ENCODE results near the gene RBX1. TPM values are rescaled to one million over a fixed set of nuclear protein-coding genes. Genes with fewer than 3 reads are reported as not detected.
"Not testable (repeated sequence)": the region's sequence is repeated elsewhere in the genome, so short reads cannot be mapped to it uniquely, and the experiment has no call there.

RBX1 gene
- total and polyA plus RNA-seq, 2 of the 4 experiments (the other 2 are of a cell fraction): 72.4 to 84.5 TPM

GRCh38 chr22:41001722-41002122 is 50.5 kb downstream of the RBX1 start:
- no peak overlapping the region for H3K14ac ChIP-seq (replicated peaks; ENCODE audit: low read depth, low read length)
- BruUV-seq (replicated peaks): no TSS peak
- no peak overlapping the region for H3K56ac ChIP-seq (ENCODE audit: extremely low read depth, insufficient read depth, low read length)
- DNase-seq (peak; percentile 44), ATAC-seq (ENCODE audit: low read depth) (peak; percentile 29)
- no peak overlapping the region for H3K27ac ChIP-seq (ENCODE audit: insufficient read depth, low read length)
- POLR2A ChIA-PET (ENCODE audit: unreplicated experiment): no interaction called here
- H3K9me3 ChIP-seq (ENCODE audit: control insufficient read depth, insufficient read depth, low read length): no peaks in the 10 kb centered on the region
- intact Hi-C loops (cut with micrococcal nuclease): no loop called here
- no peak overlapping the region for H3K9ac ChIP-seq (ENCODE audit: low read depth, low read length)
- no peak overlapping the region for H2AK5ac ChIP-seq (ENCODE audit: low read depth, low read length)
- H4K91ac ChIP-seq (ENCODE audit: insufficient read depth, low read depth, low read length): no peak overlapping the region
- H3K4me2 ChIP-seq (ENCODE audit: low read depth, low read length): 0 out of 2 replicates have a peak overlapping the region, but pooled peaks have one; percentile 23
- no peaks in the 10 kb centered on the region for H3K9me1 ChIP-seq (ENCODE audit: insufficient read depth, low read length)
- dilution Hi-C loops (cut with HindIII; ENCODE audit: low sequenced_read_pairs, unreplicated experiment): no loop called here
- CTCF ChIA-PET: no interaction called here
- no peak overlapping the region for H2AK9ac ChIP-seq (replicated peaks; ENCODE audit: low read depth, low read length, poor library complexity)
- H2AFZ ChIP-seq (replicated peaks; ENCODE audit: low read length, poor library complexity): no peak overlapping the region
- H2BK15ac ChIP-seq (ENCODE audit: low read depth, low read length): no peak overlapping the region
- no peak overlapping the region for H4K5ac ChIP-seq (ENCODE audit: low read depth, low read length)
- H3K4ac ChIP-seq (ENCODE audit: low read depth, low read length): no peak overlapping the region
- H3K79me1 ChIP-seq (ENCODE audit: low read depth in 1 of 2, low read length in 2 of 2): no peaks in the 10 kb centered on the region
- H4K20me1 ChIP-seq (ENCODE audit: insufficient read depth, low read length): no peaks in the 10 kb centered on the region
- H3K18ac ChIP-seq (ENCODE audit: low read depth, low read length): no peak overlapping the region
- H4K8ac ChIP-seq (ENCODE audit: low read depth in 2 of 2, low read length in 2 of 2): no peak overlapping the region
- no peaks in the 10 kb centered on the region; the same call in 1 of the 2 replicates for H3K27me3 ChIP-seq (ENCODE audit: control insufficient read depth, insufficient read depth, low read length)
- H3K23ac ChIP-seq (ENCODE audit: low read depth, low read length): no peak overlapping the region; the same call in 1 of the 2 replicates
- no peak overlapping the region for H2BK20ac ChIP-seq (ENCODE audit: low read depth, low read length)
- no peak overlapping the region for H2BK5ac ChIP-seq (ENCODE audit: low read depth, low read length, poor library complexity, severe bottlenecking)
- no CpG with 5 or more reads among the region's 1 CpG for WGBS, 2 experiments (ENCODE audit: extremely low coverage in 2 of 2, insufficient read length in 1 of 2)
- peaks cover 4% of the 10 kb centered on the region; the same call in 1 of the 2 replicates for H3K4me1 ChIP-seq (ENCODE audit: control insufficient read depth, insufficient read depth, low read length)
- no peak overlapping the region for H3K4me3 ChIP-seq (ENCODE audit: insufficient read depth, low read depth, low read length)
- no peaks in the 10 kb centered on the region for H3K36me3 ChIP-seq (ENCODE audit: control insufficient read depth, insufficient read depth, low read length)
- in situ Hi-C loops (cut with MboI; ENCODE audit: low sequenced_read_pairs): no loop called here
- no peak overlapping the region for H2BK120ac ChIP-seq (ENCODE audit: low read depth, low read length)
- TF ChIP-seq CEBPB (IDR thresholded peaks at IDR 0.05; ENCODE audit: low read depth, low read length) (no peak), FOS (IDR thresholded peaks at IDR 0.05; ENCODE audit: low read depth, low read length) (0 out of 2 replicates have a peak, but pooled peaks have one; percentile 5), MXI1 (IDR thresholded peaks at IDR 0.05; ENCODE audit: borderline replicate concordance, low read depth, low read length) (no peak), BHLHE40 (IDR thresholded peaks at IDR 0.05; ENCODE audit: low read depth, low read length) (no peak), MAZ (IDR thresholded peaks at IDR 0.05; ENCODE audit: borderline replicate concordance, low read depth, low read length) (no peak), CHD1 (IDR thresholded peaks at IDR 0.05; ENCODE audit: low read depth, low read length) (no peak), CTCF (conservative IDR thresholded peaks at IDR 0.05; ENCODE audit: low read depth, low read length) (no peak)

DNA sequence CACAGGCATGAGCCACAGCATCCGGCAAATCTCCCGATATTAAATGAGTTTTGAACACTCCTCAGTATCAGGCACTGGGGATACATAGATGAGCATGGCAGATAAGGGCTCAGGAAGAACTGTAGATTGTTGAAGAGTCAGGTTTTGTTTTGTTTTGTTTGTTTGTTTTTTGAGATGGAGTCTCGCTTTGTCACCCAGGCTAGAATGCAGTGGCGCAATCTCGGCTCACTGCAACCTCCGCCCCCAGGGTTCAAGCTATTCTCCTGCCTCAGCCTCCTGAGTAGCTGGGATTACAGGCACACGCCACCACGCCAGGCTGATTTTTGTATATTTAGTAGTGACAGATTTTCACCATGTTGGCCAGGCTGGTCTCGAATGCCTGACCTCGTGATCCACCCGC is 51.2 kb downstream of the RBX1 start:
- H3K4ac ChIP-seq (ENCODE audit: low read depth, low read length); H3K4me3 ChIP-seq (ENCODE audit: insufficient read depth, low read depth, low read length); H4K91ac ChIP-seq (ENCODE audit: insufficient read depth, low read depth, low read length); in situ Hi-C loops (cut with MboI; ENCODE audit: low sequenced_read_pairs); intact Hi-C loops (cut with micrococcal nuclease); H4K20me1 ChIP-seq (ENCODE audit: insufficient read depth, low read length); H3K4me1 ChIP-seq (ENCODE audit: control insufficient read depth, insufficient read depth, low read length); H3K9me3 ChIP-seq (ENCODE audit: control insufficient read depth, insufficient read depth, low read length); H2BK120ac ChIP-seq (ENCODE audit: low read depth, low read length); dilution Hi-C loops (cut with HindIII; ENCODE audit: low sequenced_read_pairs, unreplicated experiment); BruUV-seq (replicated peaks); H3K9ac ChIP-seq (ENCODE audit: low read depth, low read length); H2AK9ac ChIP-seq (replicated peaks; ENCODE audit: low read depth, low read length, poor library complexity); H3K27ac ChIP-seq (ENCODE audit: insufficient read depth, low read length); H3K14ac ChIP-seq (replicated peaks; ENCODE audit: low read depth, low read length); H3K23ac ChIP-seq (ENCODE audit: low read depth, low read length); ATAC-seq (ENCODE audit: low read depth); H2BK15ac ChIP-seq (ENCODE audit: low read depth, low read length); H3K56ac ChIP-seq (ENCODE audit: extremely low read depth, insufficient read depth, low read length); H4K8ac ChIP-seq (ENCODE audit: low read depth in 2 of 2, low read length in 2 of 2); H2BK20ac ChIP-seq (ENCODE audit: low read depth, low read length); H2AFZ ChIP-seq (replicated peaks; ENCODE audit: low read length, poor library complexity); DNase-seq; H3K36me3 ChIP-seq (ENCODE audit: control insufficient read depth, insufficient read depth, low read length); H3K79me1 ChIP-seq (ENCODE audit: low read depth in 1 of 2, low read length in 2 of 2); POLR2A ChIA-PET (ENCODE audit: unreplicated experiment); H3K18ac ChIP-seq (ENCODE audit: low read depth, low read length); H2BK5ac ChIP-seq (ENCODE audit: low read depth, low read length, poor library complexity, severe bottlenecking); CTCF ChIA-PET; H3K9me1 ChIP-seq (ENCODE audit: insufficient read depth, low read length); H4K5ac ChIP-seq (ENCODE audit: low read depth, low read length); H3K27me3 ChIP-seq (ENCODE audit: control insufficient read depth, insufficient read depth, low read length); H2AK5ac ChIP-seq (ENCODE audit: low read depth, low read length); H3K4me2 ChIP-seq (ENCODE audit: low read depth, low read length): not testable (repeated sequence)
- 100% methylated on average over 5 of the region's 11 CpGs; no CpG with 5 or more reads in 1 of the 2 experiments for WGBS, 2 experiments (ENCODE audit: extremely low coverage in 2 of 2, insufficient read length in 1 of 2)

All from IMR-90 (cell line).